ENCODE data around the gene SSC5D.

- TF ChIP-seq MAZ (IDR thresholded peaks at IDR 0.05; ENCODE audit: borderline replicate concordance, low read depth, low read length) (no peak), CTCF (conservative IDR thresholded peaks at IDR 0.05; ENCODE audit: low read depth, low read length) (no peak), POLR2A (IDR thresholded peaks at IDR 0.05; ENCODE audit: low read depth, low read length) (no peak), CEBPB (IDR thresholded peaks at IDR 0.05; ENCODE audit: low read depth, low read length) (no peak), RFX5 (IDR thresholded peaks at IDR 0.05; ENCODE audit: low read depth, low read length) (no peak), MAFK (IDR thresholded peaks at IDR 0.05; ENCODE audit: low read depth, low read length) (no peak), SMC3 (IDR thresholded peaks at IDR 0.05; ENCODE audit: low read depth, low read length) (no peak), BHLHE40 (IDR thresholded peaks at IDR 0.05; ENCODE audit: low read depth, low read length) (no peak), RCOR1 (IDR thresholded peaks at IDR 0.05; ENCODE audit: insufficient replicate concordance, low read length) (no peak), RAD21 (IDR thresholded peaks at IDR 0.05; ENCODE audit: low read length) (no peak), MXI1 (IDR thresholded peaks at IDR 0.05; ENCODE audit: borderline replicate concordance, low read depth, low read length) (no peak), FOS (IDR thresholded peaks at IDR 0.05; ENCODE audit: low read depth, low read length) (no peak), CHD1 (IDR thresholded peaks at IDR 0.05; ENCODE audit: low read depth, low read length) (no peak), USF2 (IDR thresholded peaks at IDR 0.05; ENCODE audit: low read depth, low read length) (no peak)
These were observed 45.0 kb upstream of the SSC5D start, which contains the start of gene SHISA7 for GRCh38 chr19:55443045-55443823.

Data from IMR-90 (cell line).